Stimulated activated CD8-positive, alpha-beta memory T cell treated with anti-CD3 and anti-CD28 coated beads, Interleukin-7, amount 100 ng/mL, for 24 hours (primary cell): ENCODE measurements around the gene CCDC34.
"Not testable (repeated sequence)": the region's sequence is repeated elsewhere in the genome, so short reads cannot be mapped to it uniquely, and the experiment has no call there.

Experiments used
- DNase-seq: peaks from one replicate; pipeline ENCODE4 v3.0.0-alpha.2; 2020; ENCODE audit warnings: low read depth

The CCDC34 gene

GRCh38 chr11:27321340-27321739 lies 41.7 kb downstream of the CCDC34 start:
- DNase-seq, result not testable (repeated sequence)

- no peak for DNase-seq
Observed at GRCh38 chr11:27319072-27319471, 43.9 kb downstream of the CCDC34 start.

- no peak for DNase-seq
Observed at GRCh38 chr11:27317751-27318150, 45.3 kb downstream of the CCDC34 start.

GRCh38 chr11:27315836-27316235 lies 47.2 kb downstream of the CCDC34 start:
- no peak for DNase-seq

GRCh38 chr11:27313157-27313821 lies 49.7 kb downstream of the CCDC34 start:
- no peak for DNase-seq

GRCh38 chr11:27312110-27312509 lies 50.9 kb downstream of the CCDC34 start:
- no peak for DNase-seq

- DNase-seq, result no peak
Observed at GRCh38 chr11:27310707-27311106, 52.3 kb downstream of the CCDC34 start.

GRCh38 chr11:27310182-27310581 lies 52.8 kb downstream of the CCDC34 start:
- no peak for DNase-seq

- no peak for DNase-seq
Observed at GRCh38 chr11:27309046-27309445, 54.0 kb downstream of the CCDC34 start.

GRCh38 chr11:27307232-27307631 lies 55.8 kb downstream of the CCDC34 start:
- DNase-seq, result no peak

GRCh38 chr11:27305751-27306150 lies 57.3 kb downstream of the CCDC34 start:
- DNase-seq, result no peak

GRCh38 chr11:27304514-27304913 lies 58.5 kb downstream of the CCDC34 start:
- no peak for DNase-seq

- DNase-seq, result no peak
Observed at GRCh38 chr11:27303903-27304302, 59.1 kb downstream of the CCDC34 start.

GRCh38 chr11:27300974-27301373 lies 62.0 kb downstream of the CCDC34 start:
- DNase-seq, result no peak

- DNase-seq, result no peak
Observed at GRCh38 chr11:27297616-27298015, 65.4 kb downstream of the CCDC34 start.

- DNase-seq, result no peak
Observed at GRCh38 chr11:27296497-27296896, 66.5 kb downstream of the CCDC34 start.

GRCh38 chr11:27295928-27296327 lies 67.1 kb downstream of the CCDC34 start:
- no peak for DNase-seq

- no peak for DNase-seq
Observed at GRCh38 chr11:27294654-27295053, 68.4 kb downstream of the CCDC34 start.

- DNase-seq, result no peak
Observed at GRCh38 chr11:27293515-27294417, 69.2 kb downstream of the CCDC34 start.

- no peak for DNase-seq
Observed at GRCh38 chr11:27292637-27293010, 70.4 kb downstream of the CCDC34 start.

- DNase-seq, result no peak
Observed at GRCh38 chr11:27291954-27292636, 70.9 kb downstream of the CCDC34 start.

- no peak for DNase-seq
Observed at GRCh38 chr11:27291302-27291889, 71.6 kb downstream of the CCDC34 start.
